Pancreas (tissue), 8 donors: ENCODE data around the gene INHBE. TPM values are rescaled to one million over a fixed set of nuclear protein-coding genes. Genes with fewer than 3 reads are reported as not detected.

Experiments used
- polyA plus RNA-seq, 2 donors: library from polyadenylated mRNA; stranded (reverse); fragments of 200-250 nt; gene quantifications; one replicate each; pipeline ENCODE4 v1.2.3, GENCODE V29; 2013
- total RNA-seq, 6 donors: library from RNA; stranded (reverse); fragmentation: NEBNext Ultra II Directional in 4 of 6; extraction: Animal tissue kit (Norgen Biotek cat#: 25700) in 4 of 6; gene quantifications; one replicate each; pipeline versions ENCODE4 v1.2.1 to v1.2.4, GENCODE V29; 2021 to 2023
- donor health status: healthy with polysubstance abuse.
- donor health status: DM: no; HTN: no; CAD: no; lungs with moderate emphysema.
- donor health status: DM: no; HTN: no; CAD: no.
- donor health status: Bipolar disorder and iron deficiency.
- donor health status: DM: yes; HTN: yes; CAD: no.
- donor health status: DM: no; HTN: no; CAD: no.
- donor health status: DM: no; HTN: no; CAD: no.
- donor health status: DM: yes; HTN: yes; CAD: no.

The INHBE gene
- total and polyA plus RNA-seq, 8 donors: 0.05 to 17.8 (median 0.24) TPM; not detected in 5

Other genes with a start within 250 kb of the INHBE start
- gene NXPH4, start 238.5 kb upstream of the INHBE start, total RNA-seq: 1 to 10 TPM in 4 of 6 donors, under 1 TPM in 2; 0.37 to 3.3 (median 1.2) TPM
- under 1 TPM; 0.28 to 0.38 TPM for gene NXPH4, start 238.5 kb upstream of the INHBE start, polyA plus RNA-seq
- 100 to 1,000 TPM in 1 of 6 donors, 10 to 100 TPM in 5; 44.8 to 183 (median 63.9) TPM for gene SHMT2, start 225.6 kb upstream of the INHBE start, total RNA-seq
- 10 to 100 TPM; 20.0 to 29.8 TPM for gene SHMT2, start 225.6 kb upstream of the INHBE start, polyA plus RNA-seq
- 1 to 10 TPM in 2 of 6 donors, under 1 TPM in 4; 0.46 to 2.1 (median 0.76) TPM for gene STAC3, start 204.1 kb upstream of the INHBE start, total RNA-seq
- 1 to 10 TPM; 2.5 to 3.0 TPM for gene STAC3, start 204.1 kb upstream of the INHBE start, polyA plus RNA-seq
- gene R3HDM2, start 24.3 kb upstream of the INHBE start, total RNA-seq: 10 to 100 TPM; 22.9 to 39.8 (median 25.5) TPM
- gene R3HDM2, start 24.3 kb upstream of the INHBE start, polyA plus RNA-seq: 10 to 100 TPM; 14.5 to 16.8 TPM
- gene INHBC, start 20.5 kb upstream of the INHBE start, total RNA-seq: under 1 TPM in 2 of 6 donors, not detected in 4; 0.09 TPM
- gene INHBC, start 20.5 kb upstream of the INHBE start, polyA plus RNA-seq: not detected
- 1 to 10 TPM in 1 of 6 donors, under 1 TPM in 3, not detected in 2; 0.06 to 2.2 (median 0.79) TPM for gene GLI1, start 4.5 kb downstream of the INHBE start, total RNA-seq
- under 1 TPM; 0.19 TPM for gene GLI1, start 4.5 kb downstream of the INHBE start, polyA plus RNA-seq
- 10 to 100 TPM in 1 of 6 donors, 1 to 10 TPM in 3, under 1 TPM in 2; 0.39 to 11.7 (median 3.6) TPM for gene ARHGAP9, start 24.6 kb downstream of the INHBE start, total RNA-seq
- gene ARHGAP9, start 24.6 kb downstream of the INHBE start, polyA plus RNA-seq: 1 to 10 TPM; 6.2 to 6.5 TPM
- gene MARS1, start 32.8 kb downstream of the INHBE start, total RNA-seq: 100 to 1,000 TPM in 1 of 6 donors, 10 to 100 TPM in 5; 33.4 to 210 (median 80.7) TPM
- 10 to 100 TPM; 87.5 to 90.6 TPM for gene MARS1, start 32.8 kb downstream of the INHBE start, polyA plus RNA-seq
- 10 to 100 TPM in 2 of 6 donors, 1 to 10 TPM in 4; 8.5 to 45.9 (median 9.0) TPM for gene DDIT3, start 65.2 kb downstream of the INHBE start, total RNA-seq
- 10 to 100 TPM; 27.5 to 52.7 TPM for gene DDIT3, start 65.2 kb downstream of the INHBE start, polyA plus RNA-seq
- 10 to 100 TPM; 37.4 to 66.1 (median 46.1) TPM for gene MBD6, start 67.5 kb downstream of the INHBE start, total RNA-seq
- 10 to 100 TPM; 62.9 to 87.1 TPM for gene MBD6, start 67.5 kb downstream of the INHBE start, polyA plus RNA-seq
- gene DCTN2, start 91.9 kb downstream of the INHBE start, total RNA-seq: 10 to 100 TPM; 54.9 to 66.2 (median 63.5) TPM
- 100 to 1,000 TPM in 1 of 2 donors, 10 to 100 TPM in 1; 73.7 to 117 TPM for gene DCTN2, start 91.9 kb downstream of the INHBE start, polyA plus RNA-seq
- under 1 TPM; 0.25 to 0.95 (median 0.47) TPM for gene KIF5A, start 94.7 kb downstream of the INHBE start, total RNA-seq
- 1 to 10 TPM in 1 of 2 donors, under 1 TPM in 1; 0.76 to 2.9 TPM for gene KIF5A, start 94.7 kb downstream of the INHBE start, polyA plus RNA-seq
- gene PIP4K2C, start 135.9 kb downstream of the INHBE start, total RNA-seq: 10 to 100 TPM; 11.3 to 17.0 (median 15.4) TPM
- gene PIP4K2C, start 135.9 kb downstream of the INHBE start, polyA plus RNA-seq: 10 to 100 TPM in 1 of 2 donors, 1 to 10 TPM in 1; 5.3 to 15.9 TPM
- gene DTX3, start 149.5 kb downstream of the INHBE start, total RNA-seq: 10 to 100 TPM in 4 of 6 donors, 1 to 10 TPM in 2; 9.0 to 22.9 (median 12.1) TPM
- gene DTX3, start 149.5 kb downstream of the INHBE start, polyA plus RNA-seq: 10 to 100 TPM; 36.6 to 71.7 TPM
- gene ARHGEF25, start 156.1 kb downstream of the INHBE start, total RNA-seq: 1 to 10 TPM; 1.8 to 7.0 (median 3.3) TPM
- 10 to 100 TPM; 16.5 to 22.1 TPM for gene ARHGEF25, start 156.1 kb downstream of the INHBE start, polyA plus RNA-seq
- gene B4GALNT1, start 177.9 kb downstream of the INHBE start, total RNA-seq: under 1 TPM in 5 of 6 donors, not detected in 1; 0.04 to 0.78 (median 0.24) TPM
- 1 to 10 TPM in 1 of 2 donors, under 1 TPM in 1; 0.61 to 1.1 TPM for gene B4GALNT1, start 177.9 kb downstream of the INHBE start, polyA plus RNA-seq
- gene OS9, start 238.8 kb downstream of the INHBE start, total RNA-seq: 100 to 1,000 TPM; 177 to 254 (median 196) TPM
- gene OS9, start 238.8 kb downstream of the INHBE start, polyA plus RNA-seq: 100 to 1,000 TPM; 177 to 192 TPM